Cardiac fibroblast (primary cell): ENCODE measurements around the gene TBC1D5.
"Not testable (repeated sequence)": the region's sequence is repeated elsewhere in the genome, so short reads cannot be mapped to it uniquely, and the experiment has no call there.

Experiments
- DNase-seq, 2 donors: peaks; one replicate each; pipeline versions ENCODE4 v3.0.0 to v3.0.0-alpha.2; 2010; ENCODE audit warnings: low read depth in 2 of 2
- H3K4me3 ChIP-seq, 2 donors: replicated peaks in 1 of 2; 1 replicate in 1 of 2; 2 replicates in 1 of 2; pipeline ENCODE4 v1.5.1; 2011; ENCODE audit warnings: low read depth in 2 of 2, low read length in 2 of 2, mild to moderate bottlenecking in 2 of 2, moderate library complexity in 1 of 2
- TF ChIP-seq, protein P1 (sequence below): IDR thresholded peaks from one replicate; pipeline ENCODE4 v1.5.1; 2011; ENCODE audit warnings: low read depth, mild to moderate bottlenecking, low read length, inconsistent platforms

Gene TBC1D5

DNA sequence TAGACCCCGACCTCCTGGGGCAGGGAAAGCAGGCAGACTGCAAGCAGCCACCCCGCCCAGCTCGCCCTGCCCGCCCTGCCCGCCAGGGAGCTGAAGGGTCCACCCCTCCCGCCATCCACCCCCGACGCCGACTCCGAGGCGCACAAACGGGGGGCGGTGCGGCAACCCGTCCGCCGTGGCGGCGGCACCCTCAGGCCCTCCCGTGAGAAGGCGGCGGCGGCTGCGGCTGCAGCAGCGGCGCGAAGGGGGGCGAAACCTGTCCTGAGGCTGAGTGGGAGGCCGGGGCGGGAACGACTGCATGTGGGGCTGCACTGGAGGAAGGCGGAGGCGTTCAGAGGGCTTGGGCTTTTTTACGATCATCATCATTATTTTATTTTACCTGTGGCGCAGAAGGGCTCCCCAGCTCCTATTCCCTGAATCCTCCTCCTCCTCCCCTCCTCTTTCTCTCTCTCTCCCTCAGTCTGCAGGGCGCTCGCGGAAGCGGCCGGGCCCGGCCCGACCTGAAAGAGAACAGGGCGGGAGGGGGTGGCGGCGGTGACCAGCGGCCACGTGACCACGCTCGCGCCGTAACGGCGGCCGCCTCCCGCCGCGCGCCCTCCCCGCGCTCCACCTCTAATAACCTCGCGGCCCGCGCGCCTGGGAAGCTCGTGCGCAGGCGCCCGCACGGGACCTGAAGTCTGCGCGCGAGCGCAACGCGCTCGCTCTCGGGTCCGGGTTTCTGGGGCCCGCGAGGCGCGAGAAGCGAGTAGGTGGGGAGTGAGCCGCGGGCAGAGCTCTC is at the start of gene TBC1D5:
TBC1D5 (minus strand) TSS at position 530 of the 778 bp plus-strand sequence. CDS start 234,061 bp downstream, outside the sequence.
- TF ChIP-seq, protein P1, sequence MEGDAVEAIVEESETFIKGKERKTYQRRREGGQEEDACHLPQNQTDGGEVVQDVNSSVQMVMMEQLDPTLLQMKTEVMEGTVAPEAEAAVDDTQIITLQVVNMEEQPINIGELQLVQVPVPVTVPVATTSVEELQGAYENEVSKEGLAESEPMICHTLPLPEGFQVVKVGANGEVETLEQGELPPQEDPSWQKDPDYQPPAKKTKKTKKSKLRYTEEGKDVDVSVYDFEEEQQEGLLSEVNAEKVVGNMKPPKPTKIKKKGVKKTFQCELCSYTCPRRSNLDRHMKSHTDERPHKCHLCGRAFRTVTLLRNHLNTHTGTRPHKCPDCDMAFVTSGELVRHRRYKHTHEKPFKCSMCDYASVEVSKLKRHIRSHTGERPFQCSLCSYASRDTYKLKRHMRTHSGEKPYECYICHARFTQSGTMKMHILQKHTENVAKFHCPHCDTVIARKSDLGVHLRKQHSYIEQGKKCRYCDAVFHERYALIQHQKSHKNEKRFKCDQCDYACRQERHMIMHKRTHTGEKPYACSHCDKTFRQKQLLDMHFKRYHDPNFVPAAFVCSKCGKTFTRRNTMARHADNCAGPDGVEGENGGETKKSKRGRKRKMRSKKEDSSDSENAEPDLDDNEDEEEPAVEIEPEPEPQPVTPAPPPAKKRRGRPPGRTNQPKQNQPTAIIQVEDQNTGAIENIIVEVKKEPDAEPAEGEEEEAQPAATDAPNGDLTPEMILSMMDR: no peak
- DNase-seq: peak; percentile 98 to 99
- H3K4me3 ChIP-seq: peak within 1 kb of the TSS; percentile 73 to 81

DNA sequence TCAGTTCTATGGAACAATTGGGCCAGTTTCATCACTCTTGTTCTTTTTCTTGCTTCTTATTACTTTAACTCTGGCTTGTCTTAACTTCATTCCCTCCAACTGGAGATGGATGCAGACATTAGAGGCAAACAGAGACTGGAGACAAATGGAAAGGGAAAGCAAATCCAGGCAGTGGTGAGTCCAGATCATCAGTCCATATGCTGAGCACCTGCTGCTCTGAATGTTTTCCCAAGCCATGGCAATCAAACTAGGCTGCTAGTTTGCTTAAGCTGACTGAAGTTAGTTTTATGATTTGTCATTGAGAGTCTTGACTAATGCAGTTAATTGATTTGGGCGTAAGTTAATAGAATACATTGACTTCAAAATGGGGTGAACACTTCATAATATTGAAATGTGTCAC is 41.0 kb upstream of the TBC1D5 start:
- TF ChIP-seq, protein P1: no peak
- DNase-seq: no peak
- H3K4me3 ChIP-seq: no peak overlapping the region

DNA sequence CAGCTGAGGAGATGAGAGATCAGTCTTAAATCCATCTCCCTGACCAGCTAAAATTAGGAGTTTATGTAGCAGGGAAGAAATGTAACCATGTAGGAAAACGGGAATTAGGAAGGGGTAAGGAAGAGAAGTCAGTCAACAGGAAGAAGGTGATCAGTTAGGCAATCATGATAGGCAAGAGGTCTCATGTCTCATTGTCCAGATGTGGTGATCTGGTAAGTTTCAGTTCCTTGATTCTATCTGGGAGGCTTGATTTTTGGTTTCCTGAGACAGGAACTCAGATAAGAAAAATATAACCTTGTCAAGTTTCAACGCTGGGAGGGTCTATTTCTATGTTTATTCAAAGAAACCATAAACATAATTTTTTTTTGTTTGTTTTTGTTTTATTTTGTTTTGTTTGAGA is 40.3 kb upstream of the TBC1D5 start:
- DNase-seq: no peak
- no peak overlapping the region for H3K4me3 ChIP-seq
- TF ChIP-seq, protein P1: no peak

GRCh38 chr3:17780369-17780768 is 37.9 kb upstream of the TBC1D5 start:
- not testable (repeated sequence) for DNase-seq, H3K4me3 ChIP-seq

DNA sequence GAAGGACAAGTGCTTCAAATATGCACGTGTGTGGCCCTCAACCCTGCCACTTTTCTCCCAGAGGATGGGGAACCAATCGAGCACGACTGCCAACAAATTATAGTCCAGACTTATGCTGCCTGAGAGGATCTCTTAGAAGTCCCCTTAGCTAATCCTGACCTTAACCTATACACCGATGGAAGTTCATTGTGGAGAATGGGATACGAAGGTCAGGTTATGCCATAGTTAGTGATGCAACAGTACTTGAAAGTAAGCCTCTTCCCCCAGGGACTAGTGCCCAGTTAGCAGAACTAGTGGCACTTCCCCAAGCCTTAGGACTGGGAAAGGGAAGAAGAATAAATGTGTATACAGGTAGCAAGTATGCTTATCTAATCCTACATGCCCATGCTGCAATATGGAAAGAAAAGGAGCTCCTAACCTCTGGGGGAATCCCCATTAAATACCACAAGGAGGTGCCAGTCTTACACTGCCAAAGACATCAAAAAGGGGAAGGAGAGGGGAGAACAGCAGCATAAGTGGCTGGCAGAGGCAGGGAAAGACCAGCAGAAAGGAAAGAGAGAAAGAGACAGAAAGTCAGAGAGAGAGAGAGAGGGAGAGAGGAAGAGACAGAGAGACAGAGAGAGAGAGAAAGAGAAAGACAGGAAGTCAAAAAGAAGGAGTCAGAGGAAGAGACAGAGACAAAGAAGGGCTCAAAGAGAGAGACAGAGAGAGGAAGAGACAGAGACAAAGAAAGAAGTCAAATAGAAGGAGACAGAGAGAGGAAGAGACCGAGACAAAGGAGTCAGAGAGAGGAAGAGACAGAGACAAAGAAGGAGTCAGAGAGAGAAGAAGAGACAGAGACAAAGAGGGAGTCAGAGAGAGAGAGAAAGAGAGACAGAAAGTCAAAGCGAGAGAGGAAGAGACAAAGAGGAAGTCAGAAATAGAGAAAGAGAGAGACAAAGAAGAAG is 37.1 kb upstream of the TBC1D5 start:
- H3K4me3 ChIP-seq, DNase-seq: not testable (repeated sequence)

DNA sequence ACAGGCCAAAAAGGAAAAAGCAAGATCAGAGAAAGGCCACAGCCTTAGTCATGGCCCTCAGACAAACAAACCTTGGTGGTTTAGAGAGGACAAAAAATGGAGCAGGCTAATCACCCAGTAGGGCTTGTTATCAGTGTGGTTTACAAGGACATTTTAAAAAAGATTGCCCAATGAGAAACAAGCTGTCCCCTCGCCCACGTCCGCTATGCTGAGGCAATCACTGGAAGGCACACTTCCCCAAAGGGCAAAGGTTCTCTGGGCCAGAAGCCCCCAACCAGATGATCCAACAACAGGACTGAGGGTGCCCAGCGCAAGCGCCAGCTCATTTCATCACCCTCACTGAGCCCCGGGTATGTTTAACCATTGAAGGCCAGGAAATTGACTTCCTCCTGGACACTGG is 34.9 kb upstream of the TBC1D5 start:
- not testable (repeated sequence) for DNase-seq, H3K4me3 ChIP-seq

- TF ChIP-seq, protein P1: no peak
- DNase-seq: no peak
- no peak overlapping the region for H3K4me3 ChIP-seq
These were observed 32.6 kb upstream of the TBC1D5 start for GRCh38 chr3:17775073-17775472.

DNA sequence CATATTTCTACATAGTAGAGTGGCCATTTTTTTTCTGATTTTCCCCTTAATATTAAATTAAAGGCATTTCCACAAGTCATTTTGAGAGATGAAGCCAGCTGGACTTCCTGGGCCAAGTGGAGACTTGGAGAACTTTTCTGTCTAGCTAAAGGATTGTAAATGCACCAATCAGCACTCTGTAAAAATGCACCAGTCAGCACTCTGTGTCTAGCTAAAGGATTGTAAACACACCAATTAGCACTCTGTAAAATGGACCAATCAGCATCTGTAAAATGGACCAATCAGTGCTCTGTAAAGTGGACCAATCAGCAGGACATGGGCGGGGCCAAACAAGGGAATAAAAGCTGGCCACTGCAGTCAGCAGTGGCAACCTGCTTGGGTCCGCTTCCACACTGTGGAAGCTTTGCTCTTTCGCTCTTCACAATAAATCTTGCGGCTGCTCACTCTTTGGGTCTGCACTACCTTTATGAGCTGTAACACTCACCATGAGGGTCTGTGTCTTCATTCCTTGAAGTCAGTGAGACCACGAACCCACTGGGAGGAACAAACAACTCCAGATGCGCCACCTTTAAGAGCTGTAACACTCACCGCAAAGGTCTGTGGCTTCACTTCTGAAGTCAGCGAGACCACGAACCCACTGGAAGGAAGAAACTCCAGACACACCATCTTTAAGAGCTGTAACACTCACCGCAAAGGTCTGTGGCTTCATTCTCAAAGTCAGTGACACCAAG is 31.9 kb upstream of the TBC1D5 start:
- H3K4me3 ChIP-seq, DNase-seq: not testable (repeated sequence)
